DOHH2 (cell line): Measurements from ENCODE around the gene LPAR1.
"Not testable (repeated sequence)": the region's sequence is repeated elsewhere in the genome, so short reads cannot be mapped to it uniquely, and the experiment has no call there.

Experiments
- H3F3A ChIP-seq: fragments of 200-600 bp; sonication (generic), shearing (Covaris generic); 2 replicates; pipeline ENCODE4 v1.6.0; 2016; ENCODE audit warnings: antibody characterized with exemption, mild to moderate bottlenecking; ENCODE audit not compliant: control insufficient read depth, insufficient read depth
- H3K27ac ChIP-seq: fragments of 200-600 bp; sonication (generic); 2 replicates; pipeline ENCODE4 v1.5.1; 2014; ENCODE audit warnings: low read depth, mild to moderate bottlenecking, low read length, moderate library complexity
- H3K27me3 ChIP-seq: fragments of 200-600 bp; sonication (generic); 2 replicates; pipeline ENCODE4 v1.6.1; 2014; ENCODE audit warnings: mild to moderate bottlenecking, low read length, mixed read lengths; ENCODE audit not compliant: control insufficient read depth
- H3K36me3 ChIP-seq: fragments of 200-600 bp; sonication (generic); 2 replicates; pipeline ENCODE4 v1.6.1; 2014; ENCODE audit warnings: mild to moderate bottlenecking, low read length, moderate library complexity, mixed read lengths; ENCODE audit not compliant: control insufficient read depth
- H3K4me1 ChIP-seq: fragments of 200-600 bp; sonication (generic); 2 replicates; pipeline ENCODE4 v1.6.1; 2014; ENCODE audit warnings: mild to moderate bottlenecking, low read length, mixed read lengths; ENCODE audit not compliant: control insufficient read depth
- H3K4me2 ChIP-seq: fragments of 200-600 bp; sonication (generic); 2 replicates; pipeline ENCODE4 v1.6.0; 2014; ENCODE audit warnings: mild to moderate bottlenecking, low read length, moderate library complexity
- H3K4me3 ChIP-seq: fragments of 200-600 bp; sonication (generic); 2 replicates; pipeline ENCODE4 v1.5.1; 2014; ENCODE audit warnings: mild to moderate bottlenecking, low read length, mixed read lengths
- H3K79me2 ChIP-seq: fragments of 200-600 bp; sonication (generic); 2 replicates; pipeline ENCODE4 v1.6.1; 2014; ENCODE audit warnings: mild to moderate bottlenecking, low read length, mixed read lengths; ENCODE audit not compliant: control insufficient read depth
- H3K9me2 ChIP-seq: fragments of 200-600 bp; sonication (generic); replicated peaks from 2 replicates; pipeline ENCODE4 v1.6.1; 2014; ENCODE audit warnings: mild to moderate bottlenecking, low read length, mixed read lengths; ENCODE audit not compliant: control insufficient read depth
- H3K9me3 ChIP-seq: fragments of 200-600 bp; sonication (generic); 2 replicates; pipeline ENCODE4 v1.6.1; 2014; ENCODE audit warnings: antibody characterized with exemption, low read length, mixed read lengths; ENCODE audit not compliant: control insufficient read depth, insufficient read depth
- H4K20me1 ChIP-seq: fragments of 200-600 bp; sonication (generic); 2 replicates; pipeline ENCODE4 v1.6.0; 2014; ENCODE audit warnings: low read depth, mild to moderate bottlenecking, antibody characterized with exemption, low read length, moderate library complexity; ENCODE audit not compliant: control insufficient read depth, insufficient read depth
- CTCF ChIP-seq: fragments of 200-600 bp; sonication (generic); IDR thresholded peaks from one replicate; pipeline ENCODE4 v1.5.1; 2014; ENCODE audit warnings: antibody characterized with exemption, mild to moderate bottlenecking, low read depth, low read length; ENCODE audit not compliant: poor library complexity, severe bottlenecking
- EZH2phosphoT487 ChIP-seq: fragments of 200-600 bp; sonication (generic); IDR thresholded peaks from 2 replicates; pipeline ENCODE4 v1.6.1; 2017; ENCODE audit warnings: borderline replicate concordance, mild to moderate bottlenecking, antibody characterized with exemption, low read length, moderate library complexity, mixed read lengths

The LPAR1 gene

GRCh38 chr9:110869931-110870330, 168.3 kb downstream of the LPAR1 start:
- Histone ChIP-seq H3K4me1 (no peaks in the 10 kb centered on the region), H3K9me3 (no peaks in the 10 kb centered on the region), H3K27ac (no peak overlapping the region), H3K79me2 (no peaks in the 10 kb centered on the region), H4K20me1 (no peaks in the 10 kb centered on the region), H3K9me2 (no peaks in the 10 kb centered on the region), H3K27me3 (no peaks in the 10 kb centered on the region), H3F3A (no peaks in the 10 kb centered on the region), H3K36me3 (no peaks in the 10 kb centered on the region), H3K4me2 (no peak overlapping the region), H3K4me3 (no peak overlapping the region)
- TF ChIP-seq CTCF, result no peak
- no peak for TF ChIP-seq EZH2phosphoT487

- H3K36me3 ChIP-seq, result no peaks in the 10 kb centered on the region
- H3K9me2 ChIP-seq, result no peaks in the 10 kb centered on the region
- H3F3A ChIP-seq, result no peaks in the 10 kb centered on the region
- no peak overlapping the region for H3K4me2 ChIP-seq
- no peaks in the 10 kb centered on the region for H3K27me3 ChIP-seq
- TF ChIP-seq EZH2phosphoT487, result no peak
- TF ChIP-seq CTCF, result no peak
- H3K79me2 ChIP-seq, result no peaks in the 10 kb centered on the region
- H4K20me1 ChIP-seq, result no peaks in the 10 kb centered on the region
- H3K4me3 ChIP-seq, result no peak overlapping the region
- peaks cover 10% of the 10 kb centered on the region; the same call in 1 of the 2 replicates for H3K9me3 ChIP-seq
- no peak overlapping the region for H3K27ac ChIP-seq
- H3K4me1 ChIP-seq, result no peaks in the 10 kb centered on the region
Observed at GRCh38 chr9:110864011-110864410, 174.3 kb downstream of the LPAR1 start.

GRCh38 chr9:110861370-110862110, 176.7 kb downstream of the LPAR1 start:
- not testable (repeated sequence) for H3K4me2 ChIP-seq, H3K27me3 ChIP-seq, H3K36me3 ChIP-seq, H3F3A ChIP-seq, H3K4me3 ChIP-seq, H3K27ac ChIP-seq, H3K9me2 ChIP-seq, H3K79me2 ChIP-seq, H4K20me1 ChIP-seq, H3K4me1 ChIP-seq
- H3K9me3 ChIP-seq, result peaks cover 10% of the 10 kb centered on the region; the same call in 1 of the 2 replicates

GRCh38 chr9:110856772-110857171, 181.5 kb downstream of the LPAR1 start:
- Histone ChIP-seq H4K20me1 (no peaks in the 10 kb centered on the region), H3F3A (no peaks in the 10 kb centered on the region), H3K36me3 (no peaks in the 10 kb centered on the region), H3K9me3 (peaks cover 6% of the 10 kb centered on the region; the same call in 1 of the 2 replicates), H3K9me2 (no peaks in the 10 kb centered on the region), H3K4me1 (no peaks in the 10 kb centered on the region), H3K4me3 (no peak overlapping the region), H3K4me2 (no peak overlapping the region), H3K27me3 (no peaks in the 10 kb centered on the region), H3K27ac (no peak overlapping the region), H3K79me2 (no peaks in the 10 kb centered on the region)
- TF ChIP-seq CTCF, result no peak
- no peak for TF ChIP-seq EZH2phosphoT487
